Mesenchymal stem cell (in vitro differentiated cells and primary cell): ENCODE measurements around the gene RMDN3.

Source experiments
- DNase-seq: peaks from one replicate; pipeline ENCODE4 v3.0.0-alpha.2; 2013
- H2AFZ ChIP-seq: one replicate; pipeline ENCODE4 v1.6.1; 2013; ENCODE audit warnings: low read depth, mild to moderate bottlenecking, control low read depth, inconsistent platforms, low read length, moderate library complexity
- H2AK5ac ChIP-seq: 2 replicates; pipeline ENCODE4 v1.6.1; 2013; ENCODE audit warnings: low read length, moderate library complexity, mild to moderate bottlenecking, inconsistent platforms; ENCODE audit not compliant: severe bottlenecking
- H2BK120ac ChIP-seq: one replicate; pipeline ENCODE4 v1.6.1; 2013; ENCODE audit warnings: low read depth, mild to moderate bottlenecking, inconsistent platforms, low read length, moderate library complexity
- H2BK12ac ChIP-seq, 2 experiments: one replicate each; pipeline ENCODE4 v1.6.1; 2013; ENCODE audit warnings: inconsistent platforms in 2 of 2, low read length in 2 of 2, mild to moderate bottlenecking in 2 of 2, moderate library complexity in 2 of 2, control low read depth in 1 of 2
- H2BK15ac ChIP-seq: one replicate; pipeline ENCODE4 v1.6.1; 2013; ENCODE audit warnings: mild to moderate bottlenecking, low read depth, inconsistent platforms; ENCODE audit not compliant: poor library complexity, severe bottlenecking
- H2BK5ac ChIP-seq: 2 replicates; pipeline ENCODE4 v1.6.1; 2013; ENCODE audit warnings: low read depth, mild to moderate bottlenecking, low read length, control low read depth, inconsistent platforms; ENCODE audit not compliant: poor library complexity, severe bottlenecking
- H3K14ac ChIP-seq, 2 experiments: one replicate each; pipeline ENCODE4 v1.6.1; 2013; ENCODE audit warnings: inconsistent platforms in 2 of 2, low read length in 2 of 2, control low read depth in 1 of 2, mild to moderate bottlenecking in 1 of 2, moderate library complexity in 1 of 2
- H3K18ac ChIP-seq, 2 experiments: one replicate each; pipeline ENCODE4 v1.6.1; 2013; ENCODE audit warnings: inconsistent platforms in 2 of 2, low read length in 2 of 2, control low read depth in 1 of 2, low read depth in 1 of 2, mild to moderate bottlenecking in 1 of 2
- H3K23ac ChIP-seq, 2 experiments: one replicate each; pipeline ENCODE4 v1.6.1; 2013; ENCODE audit warnings: inconsistent platforms in 2 of 2, low read length in 2 of 2, mild to moderate bottlenecking in 2 of 2, moderate library complexity in 2 of 2, control low read depth in 1 of 2
- H3K27ac ChIP-seq: 2 replicates; pipeline ENCODE4 v1.5.1; 2013; ENCODE audit warnings: mild to moderate bottlenecking, moderate library complexity, low read length, control low read depth, inconsistent platforms; ENCODE audit not compliant: poor library complexity, severe bottlenecking
- H3K27me3 ChIP-seq, 2 experiments: 2 replicates each; pipeline versions ENCODE4 v1.6.1 to v1.7.0; 2013; ENCODE audit warnings: low read length in 2 of 2, mild to moderate bottlenecking in 2 of 2, moderate library complexity in 2 of 2, control low read depth in 1 of 2, inconsistent platforms in 1 of 2; ENCODE audit not compliant: control insufficient read depth in 1 of 2, insufficient read depth in 1 of 2
- H3K36me3 ChIP-seq, 2 experiments: 2 replicates each; pipeline versions ENCODE4 v1.6.1 to v1.7.0; 2013; ENCODE audit warnings: low read length in 2 of 2, control low read depth in 1 of 2, inconsistent platforms in 1 of 2, low read depth in 1 of 2, mild to moderate bottlenecking in 1 of 2; ENCODE audit not compliant: insufficient read depth in 2 of 2, control insufficient read depth in 1 of 2
- H3K4ac ChIP-seq, 2 experiments: one replicate each; pipeline ENCODE4 v1.6.1; 2013; ENCODE audit warnings: inconsistent platforms in 2 of 2, low read length in 2 of 2, mild to moderate bottlenecking in 2 of 2, moderate library complexity in 2 of 2, control low read depth in 1 of 2, low read depth in 1 of 2
- H3K4me1 ChIP-seq: 2 replicates; pipeline ENCODE4 v1.6.1; 2013; ENCODE audit warnings: low read depth, low read length, control low read depth; ENCODE audit not compliant: control insufficient read depth, insufficient read depth
- H3K4me2 ChIP-seq: 2 replicates; pipeline ENCODE4 v1.6.1; 2013; ENCODE audit warnings: low read length, mild to moderate bottlenecking, inconsistent platforms; ENCODE audit not compliant: poor library complexity, severe bottlenecking
- H3K4me3 ChIP-seq, 2 experiments: 2 replicates each; pipeline versions ENCODE4 v1.5.1 to v1.7.0; 2013; ENCODE audit warnings: low read length in 2 of 2, mild to moderate bottlenecking in 2 of 2, control low read depth in 1 of 2, low read depth in 1 of 2; ENCODE audit not compliant: insufficient read depth in 1 of 2
- H3K79me1 ChIP-seq: replicated peaks from 2 replicates; pipeline ENCODE4 v1.6.1; 2013; ENCODE audit warnings: mild to moderate bottlenecking, control low read depth, low read length, inconsistent platforms; ENCODE audit not compliant: poor library complexity, severe bottlenecking
- H3K9ac ChIP-seq: 2 replicates; pipeline ENCODE4 v1.7.0; 2013; ENCODE audit warnings: mild to moderate bottlenecking, low read length, moderate library complexity
- H3K9me3 ChIP-seq: 2 replicates; pipeline ENCODE4 v1.7.0; 2013; ENCODE audit warnings: mild to moderate bottlenecking, low read length; ENCODE audit not compliant: control insufficient read depth
- H4K8ac ChIP-seq: one replicate; pipeline ENCODE4 v1.6.1; 2013; ENCODE audit warnings: inconsistent platforms, mild to moderate bottlenecking, low read length, moderate library complexity
- H4K91ac ChIP-seq: one replicate; pipeline ENCODE4 v1.6.1; 2013; ENCODE audit warnings: mild to moderate bottlenecking, low read length, inconsistent platforms
- WGBS: methylation state at CpG from one replicate; pipeline ENCODE4 v1.1.7; 2013; ENCODE audit warnings: mixed read lengths; 5-methylcytosine and 5-hydroxymethylcytosine counted together

Gene RMDN3

GRCh38 chr15:40787991-40788390 lies 32.9 kb upstream of the RMDN3 start:
- Histone ChIP-seq H3K36me3 (peaks cover 5% of the 10 kb centered on the region in 2 experiments), H3K27me3 (no peaks in the 10 kb centered on the region), H3K14ac (no peak overlapping the region), H3K9me3 (no peaks in the 10 kb centered on the region), H2BK15ac (no peak overlapping the region), H4K8ac (peak overlapping the region; percentile 8), H2BK5ac (peak overlapping the region; percentile 14), H3K4ac (no peak overlapping the region), H2BK12ac (no peak overlapping the region), H3K4me1 (peaks cover 12% of the 10 kb centered on the region), H3K23ac (no peak overlapping the region), H2BK120ac (no peak overlapping the region), H3K9ac (no peak overlapping the region), H3K4me3 (no peak overlapping the region), H3K79me1 (peaks cover 30% of the 10 kb centered on the region), H3K18ac (no peak overlapping the region), H3K27ac (peak overlapping the region; percentile 22), H4K91ac (no peak overlapping the region), H2AK5ac (peak overlapping the region; percentile 91), H2AFZ (no peak overlapping the region), H3K4me2 (no peak overlapping the region)
- WGBS, result 79% methylated on average over 5 of the region's 6 CpGs
- no peak for DNase-seq

DNA sequence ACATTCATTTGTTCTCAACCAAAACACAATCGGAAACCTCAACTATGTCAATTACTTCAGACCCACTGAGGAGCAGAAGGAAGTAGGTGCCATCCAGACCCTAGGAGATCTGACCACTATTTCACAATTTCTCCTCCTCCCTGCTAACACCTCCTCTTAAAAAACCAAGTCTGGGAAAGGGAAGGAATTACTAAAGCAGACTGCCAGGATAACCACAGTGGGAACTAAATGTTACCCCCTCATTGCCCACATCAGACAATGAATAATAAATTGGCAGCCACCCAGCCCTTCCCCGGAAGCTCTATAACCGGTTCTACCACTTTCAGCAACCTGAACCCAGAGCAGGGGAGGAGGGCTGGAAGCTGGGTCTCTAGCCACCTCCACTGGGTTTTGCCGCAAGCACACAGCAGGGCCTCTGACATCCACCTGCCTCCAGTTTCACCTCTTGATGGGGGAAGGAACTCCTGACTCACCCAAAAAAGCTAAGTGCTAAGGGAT lies 32.3 kb upstream of the RMDN3 start:
- H3K4me3 ChIP-seq, result no peak overlapping the region
- no peak overlapping the region for H2BK5ac ChIP-seq
- no peak overlapping the region for H3K4ac ChIP-seq
- no peaks in the 10 kb centered on the region for H3K9me3 ChIP-seq
- no peak overlapping the region for H4K8ac ChIP-seq
- H4K91ac ChIP-seq, result no peak overlapping the region
- peaks cover 10% of the 10 kb centered on the region for H3K4me1 ChIP-seq
- 49% methylated on average over 3 of the region's 4 CpGs for WGBS
- no peaks in the 10 kb centered on the region for H3K27me3 ChIP-seq
- no peak overlapping the region for H3K14ac ChIP-seq
- H3K18ac ChIP-seq, result no peak overlapping the region
- H2BK120ac ChIP-seq, result no peak overlapping the region
- no peak overlapping the region for H2AFZ ChIP-seq
- no peak overlapping the region for H2AK5ac ChIP-seq
- peaks cover 28% of the 10 kb centered on the region for H3K79me1 ChIP-seq
- peak; percentile 42 for DNase-seq
- peak overlapping the region; percentile 35 for H3K27ac ChIP-seq
- no peak overlapping the region for H3K9ac ChIP-seq
- no peak overlapping the region for H3K4me2 ChIP-seq
- H3K36me3 ChIP-seq, result peaks cover 5% of the 10 kb centered on the region in 2 experiments
- no peak overlapping the region for H3K23ac ChIP-seq
- no peak overlapping the region for H2BK12ac ChIP-seq
- H2BK15ac ChIP-seq, result no peak overlapping the region

DNA sequence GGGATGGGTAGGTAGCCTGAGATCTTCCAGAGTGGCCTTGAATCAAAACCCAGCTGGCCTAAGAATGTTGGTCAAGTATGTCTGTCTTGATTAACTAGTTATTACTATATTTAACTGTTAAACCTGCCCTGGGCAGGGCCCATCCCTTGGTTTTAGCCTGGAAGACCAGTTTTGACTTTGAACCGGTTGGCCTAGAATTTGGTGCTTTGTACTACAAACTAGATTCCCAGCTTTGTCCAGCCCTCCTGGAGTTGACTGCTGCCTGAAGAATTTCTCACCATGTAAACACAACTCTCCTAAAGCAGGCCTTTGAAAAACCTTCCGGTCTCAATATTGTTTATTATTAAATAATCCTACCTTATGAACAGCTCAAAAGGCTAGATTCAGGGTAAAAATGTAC lies 30.8 kb upstream of the RMDN3 start:
- WGBS, result 98% methylated on average over 1 of the region's 2 CpGs
- DNase-seq, result no peak

DNA sequence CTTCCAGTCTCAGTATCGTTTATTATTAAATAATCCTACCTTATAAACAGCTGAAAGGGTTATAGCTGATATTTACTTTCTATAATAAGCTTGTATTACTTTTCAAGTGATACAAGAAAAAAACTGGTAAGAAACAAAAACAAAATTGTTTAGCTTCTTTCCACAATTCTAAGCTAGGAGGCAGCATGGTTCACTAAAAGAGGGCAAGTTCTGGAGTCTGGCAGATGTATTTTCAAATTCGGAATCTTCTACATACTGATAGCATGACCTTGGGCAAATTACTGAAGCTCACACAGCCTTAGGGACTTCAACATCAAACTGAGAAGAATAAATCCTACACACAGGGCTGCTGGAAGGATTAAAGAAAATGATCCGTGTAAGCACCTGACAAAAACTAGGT lies 30.1 kb upstream of the RMDN3 start:
- Histone ChIP-seq H2BK5ac (no peak overlapping the region), H2AFZ (no peak overlapping the region), H3K4me1 (peaks cover 10% of the 10 kb centered on the region), H2BK120ac (no peak overlapping the region), H3K79me1 (peaks cover 26% of the 10 kb centered on the region), H3K36me3 (peaks cover 0 to under 1% of the 10 kb centered on the region in 2 experiments), H3K18ac (no peak overlapping the region), H2AK5ac (no peak overlapping the region), H3K4ac (no peak overlapping the region), H4K8ac (no peak overlapping the region), H4K91ac (no peak overlapping the region), H3K27me3 (no peaks in the 10 kb centered on the region), H2BK12ac (no peak overlapping the region), H3K9me3 (no peaks in the 10 kb centered on the region), H3K4me3 (no peak overlapping the region), H3K23ac (no peak overlapping the region), H3K4me2 (no peak overlapping the region), H3K14ac (no peak overlapping the region), H3K9ac (no peak overlapping the region), H2BK15ac (no peak overlapping the region), H3K27ac (no peak overlapping the region)
- no peak for DNase-seq
- WGBS, result 88% methylated on average over 2 of the region's 3 CpGs

More for the DNA sequence above, 30.8 kb upstream of the RMDN3 start:
- H3K14ac ChIP-seq, result no peak overlapping the region
- no peak overlapping the region for H2BK12ac ChIP-seq
- H2BK5ac ChIP-seq, result no peak overlapping the region
- H2BK15ac ChIP-seq, result no peak overlapping the region
- H4K91ac ChIP-seq, result no peak overlapping the region
- no peaks in the 10 kb centered on the region for H3K36me3 ChIP-seq
- H3K18ac ChIP-seq, result no peak overlapping the region
- H2BK120ac ChIP-seq, result no peak overlapping the region
- H3K79me1 ChIP-seq, result peaks cover 25% of the 10 kb centered on the region
- no peak overlapping the region for H3K27ac ChIP-seq
- H3K4me1 ChIP-seq, result peaks cover 10% of the 10 kb centered on the region
- H2AK5ac ChIP-seq, result no peak overlapping the region
- no peaks in the 10 kb centered on the region for H3K27me3 ChIP-seq
- H2AFZ ChIP-seq, result no peak overlapping the region
- no peak overlapping the region for H3K4me3 ChIP-seq
- no peaks in the 10 kb centered on the region for H3K9me3 ChIP-seq
- H4K8ac ChIP-seq, result no peak overlapping the region
- no peak overlapping the region for H3K9ac ChIP-seq
- no peak overlapping the region for H3K4ac ChIP-seq
- no peak overlapping the region for H3K4me2 ChIP-seq
- H3K23ac ChIP-seq, result no peak overlapping the region
